Stomach (tissue), 9 donors: Measurements from ENCODE around the gene TMPRSS11D. TPM values are rescaled to one million over a fixed set of nuclear protein-coding genes. Genes with fewer than 3 reads are reported as not detected.

ENCODE experiments used
- DNase-seq, 2 donors: peaks; one replicate each; pipeline versions ENCODE4 v3.0.0 to v3.0.0-alpha.2; 2013 to 2019
- H3K27ac ChIP-seq, 5 donors: fragments of 200-600 bp in 4 of 5; sonication (generic) in 4 of 5; one replicate each; pipeline ENCODE4 v1.5.1; 2013 to 2019; ENCODE audit warnings: mild to moderate bottlenecking in 1 of 5, moderate library complexity in 1 of 5
- H3K27me3 ChIP-seq, 3 donors: fragments of 200-600 bp; sonication (generic); one replicate each; pipeline ENCODE4 v1.5.1; 2017 to 2019; ENCODE audit warnings: mixed run types in 1 of 3
- H3K36me3 ChIP-seq, 4 donors: fragments of 200-600 bp; sonication (generic); 1 replicate in 3 of 4; 2 replicates in 1 of 4; pipeline ENCODE4 v1.5.1; 2016 to 2019
- H3K4me1 ChIP-seq, 4 donors: fragments of 200-600 bp; sonication (generic); one replicate each; pipeline ENCODE4 v1.5.1; 2016 to 2019
- H3K4me3 ChIP-seq, 4 donors: fragments of 200-600 bp; sonication (generic) in 3 of 4; one replicate each; pipeline ENCODE4 v1.5.1; 2016 to 2019; ENCODE audit warnings: mild to moderate bottlenecking in 1 of 4
- H3K9me3 ChIP-seq, 4 donors: fragments of 200-600 bp; sonication (generic); one replicate each; pipeline ENCODE4 v1.5.1; 2016 to 2019
- EP300 ChIP-seq: sonication (generic); formaldehyde crosslinking; IDR thresholded peaks from one replicate; pipeline ENCODE4 v1.6.1; 2017; ENCODE audit warnings: antibody characterized with exemption
- POLR2A ChIP-seq, 4 donors: fragments of 450-650 bp; IDR thresholded peaks; one replicate each; pipeline ENCODE4 v1.6.1; 2016; ENCODE audit warnings: antibody characterized with exemption in 4 of 4, control low read depth in 2 of 4, mild to moderate bottlenecking in 1 of 4, moderate library complexity in 1 of 4
- POLR2AphosphoS5 ChIP-seq, 3 donors: sonication (generic); formaldehyde crosslinking; IDR thresholded peaks; one replicate each; pipeline ENCODE4 v1.6.1; 2016; ENCODE audit warnings: antibody characterized with exemption in 3 of 3
- WGBS, 5 donors: extraction: QIAGEN DNeasy Blood & Tissue Kit in 3 of 5; methylation state at CpG; one replicate each; pipeline versions ENCODE4 v1.1.5 to v1.1.7; 2013 to 2018; 5-methylcytosine and 5-hydroxymethylcytosine counted together
- intact Hi-C: fragments of 100-400 bp; cut with DNase I; formaldehyde crosslinking; loops from one replicate; pipeline ENCODE4 v1.15.1; 2023; ENCODE audit warnings: low total_unique reads
- polyA plus RNA-seq, 3 donors: library from polyadenylated mRNA; stranded (reverse); fragments of 200-250 nt; gene quantifications; one replicate each; pipeline ENCODE4 v1.2.3, GENCODE V29; 2013
- total RNA-seq, 5 donors: library from RNA; depleted of rRNA; stranded (reverse); fragments of >200 nt; gene quantifications; one replicate each; pipeline versions ENCODE4 v1.1.0 to v1.2.3, GENCODE V29; 2014 to 2016
- TF ChIP-seq, protein P1 (sequence below), 7 experiments: fragments of 450-650 bp in 4 of 7; fragments of 200-600 bp in 3 of 7; sonication (generic) in 3 of 7; IDR thresholded peaks; one replicate each; pipeline ENCODE4 v1.5.1; 2016 to 2019; ENCODE audit warnings: antibody characterized with exemption in 7 of 7, control low read depth in 2 of 7, mild to moderate bottlenecking in 1 of 7
- donor health status: healthy with polysubstance abuse.
- donor health status: Bipolar disorder and iron deficiency.
- donor health status: healthy.

Gene TMPRSS11D
- total and polyA plus RNA-seq, 8 donors, result 27.3 TPM; not detected in 7

DNA sequence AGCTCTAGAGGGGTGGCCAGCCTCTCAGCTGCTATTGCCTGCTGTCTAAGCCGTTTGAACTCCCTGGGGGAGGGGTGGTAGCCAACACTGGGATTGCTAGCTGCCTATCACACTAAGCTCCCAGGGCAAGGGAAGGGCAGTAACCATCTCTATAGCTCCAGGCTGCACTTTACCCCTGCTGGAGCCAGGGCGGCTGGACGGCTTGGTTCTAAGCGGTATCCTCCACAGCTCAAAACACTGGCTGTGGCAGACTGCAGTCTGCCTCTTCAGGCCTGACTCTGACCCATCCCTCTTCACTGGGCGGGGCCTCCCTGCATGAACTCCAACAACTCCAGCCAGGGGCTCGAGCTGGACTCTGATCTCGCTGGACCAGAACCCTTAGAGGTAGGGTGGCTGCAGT is 74.3 kb downstream of the TMPRSS11D start:
- WGBS, 5 donors, result 80 to 96% (median 83%) methylated on average over 7 of the region's 7 CpGs
- intact Hi-C loops, result no loop called here
- Histone ChIP-seq H3K27me3 (no peaks in the 10 kb centered on the region), H3K9me3 (peaks cover 2 to 43% (median 14%) of the 10 kb centered on the region in 4 donors), H3K4me1 (no peaks in the 10 kb centered on the region), H3K4me3 (no peak overlapping the region), H3K27ac (no peak overlapping the region), H3K36me3 (peaks cover 0 to 8% (median 4%) of the 10 kb centered on the region in 4 donors)
- TF ChIP-seq EP300, result no peak
- TF ChIP-seq, protein P1, sequence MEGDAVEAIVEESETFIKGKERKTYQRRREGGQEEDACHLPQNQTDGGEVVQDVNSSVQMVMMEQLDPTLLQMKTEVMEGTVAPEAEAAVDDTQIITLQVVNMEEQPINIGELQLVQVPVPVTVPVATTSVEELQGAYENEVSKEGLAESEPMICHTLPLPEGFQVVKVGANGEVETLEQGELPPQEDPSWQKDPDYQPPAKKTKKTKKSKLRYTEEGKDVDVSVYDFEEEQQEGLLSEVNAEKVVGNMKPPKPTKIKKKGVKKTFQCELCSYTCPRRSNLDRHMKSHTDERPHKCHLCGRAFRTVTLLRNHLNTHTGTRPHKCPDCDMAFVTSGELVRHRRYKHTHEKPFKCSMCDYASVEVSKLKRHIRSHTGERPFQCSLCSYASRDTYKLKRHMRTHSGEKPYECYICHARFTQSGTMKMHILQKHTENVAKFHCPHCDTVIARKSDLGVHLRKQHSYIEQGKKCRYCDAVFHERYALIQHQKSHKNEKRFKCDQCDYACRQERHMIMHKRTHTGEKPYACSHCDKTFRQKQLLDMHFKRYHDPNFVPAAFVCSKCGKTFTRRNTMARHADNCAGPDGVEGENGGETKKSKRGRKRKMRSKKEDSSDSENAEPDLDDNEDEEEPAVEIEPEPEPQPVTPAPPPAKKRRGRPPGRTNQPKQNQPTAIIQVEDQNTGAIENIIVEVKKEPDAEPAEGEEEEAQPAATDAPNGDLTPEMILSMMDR (IDR thresholded peaks at IDR 0.05), result no peak
- no peak for TF ChIP-seq POLR2AphosphoS5 (IDR thresholded peaks at IDR 0.05)
- TF ChIP-seq POLR2A (IDR thresholded peaks at IDR 0.05), result no peak
- DNase-seq, result no peak

DNA sequence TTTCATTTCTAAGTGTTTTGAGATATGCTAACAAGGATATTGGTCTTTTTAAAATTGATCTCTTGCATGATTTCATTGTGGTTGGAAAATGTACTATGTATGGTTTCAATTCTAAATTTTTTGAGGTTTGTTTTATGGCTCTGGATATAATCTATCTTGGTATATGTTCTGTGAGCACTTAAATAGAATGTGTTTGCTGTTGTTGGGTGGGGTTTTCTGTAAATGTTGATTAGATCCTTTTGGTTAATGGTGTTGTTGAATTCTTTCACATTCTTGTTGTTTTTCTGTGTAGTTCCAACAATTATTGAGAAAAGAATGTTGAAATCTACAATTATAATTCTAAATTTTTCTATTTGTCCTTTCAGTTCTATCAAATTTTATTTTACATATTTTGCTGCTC is 87.0 kb downstream of the TMPRSS11D start:
- no peak overlapping the region for H3K27ac ChIP-seq
- TF ChIP-seq POLR2AphosphoS5 (IDR thresholded peaks at IDR 0.05) (no peak), POLR2A (IDR thresholded peaks at IDR 0.05) (no peak), EP300 (no peak)
- TF ChIP-seq, protein P1 (IDR thresholded peaks at IDR 0.05), result no peak
- H3K27me3 ChIP-seq, result no peaks in the 10 kb centered on the region
- DNase-seq, result no peak
- H3K36me3 ChIP-seq, result no peaks in the 10 kb centered on the region
- no peaks in the 10 kb centered on the region for H3K9me3 ChIP-seq
- no peak overlapping the region for H3K4me3 ChIP-seq
- H3K4me1 ChIP-seq, result no peaks in the 10 kb centered on the region
- intact Hi-C loops, result no loop called here

DNA sequence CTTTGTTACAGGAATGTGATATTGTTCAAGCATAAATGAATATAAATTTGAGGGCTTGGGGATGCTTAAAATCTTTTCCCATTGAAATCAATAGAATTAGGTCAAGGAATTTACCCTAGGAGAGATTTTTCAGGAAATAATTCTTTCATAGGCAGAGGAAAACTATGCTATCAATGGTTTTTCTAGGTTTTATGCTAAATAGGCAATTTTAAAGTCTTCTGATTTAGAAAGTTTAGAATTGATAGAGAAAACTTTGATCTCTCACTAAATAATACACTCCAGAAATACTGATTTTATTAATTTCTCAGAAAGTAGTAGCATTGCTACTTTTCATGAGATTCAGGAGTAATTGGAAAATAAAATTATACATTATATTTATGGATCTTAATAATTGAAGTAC is 93.1 kb downstream of the TMPRSS11D start:
- intact Hi-C loops, result no loop called here
- DNase-seq, result no peak
- no peaks in the 10 kb centered on the region for H3K36me3 ChIP-seq
- H3K9me3 ChIP-seq, result no peaks in the 10 kb centered on the region
- H3K4me3 ChIP-seq, result no peak overlapping the region
- no peaks in the 10 kb centered on the region for H3K27me3 ChIP-seq
- no peak overlapping the region for H3K27ac ChIP-seq
- H3K4me1 ChIP-seq, result no peaks in the 10 kb centered on the region
- TF ChIP-seq POLR2A (IDR thresholded peaks at IDR 0.05) (no peak), EP300 (no peak), POLR2AphosphoS5 (IDR thresholded peaks at IDR 0.05) (no peak)
- TF ChIP-seq, protein P1 (IDR thresholded peaks at IDR 0.05), result no peak

DNA sequence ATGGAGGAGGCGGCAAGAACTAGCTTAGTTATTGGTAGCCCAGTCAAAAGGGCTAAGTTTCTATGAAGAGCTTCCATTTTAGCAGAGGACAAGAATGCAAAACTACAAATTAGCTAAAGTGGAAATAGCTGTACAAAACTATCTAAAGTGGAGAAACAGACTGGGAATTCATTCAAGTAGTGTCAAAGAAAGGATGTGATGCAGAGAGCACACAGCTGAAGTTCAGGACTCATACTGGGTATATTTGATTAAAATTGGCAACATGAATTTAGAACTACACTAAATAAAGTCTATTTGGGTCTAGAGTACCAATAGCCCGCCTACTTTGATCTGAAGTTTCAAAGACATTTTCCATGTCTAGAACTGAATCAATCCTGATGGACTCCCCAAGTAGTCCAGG is 96.5 kb downstream of the TMPRSS11D start:
- Histone ChIP-seq H3K9me3 (no peaks in the 10 kb centered on the region), H3K4me1 (no peaks in the 10 kb centered on the region), H3K36me3 (no peaks in the 10 kb centered on the region), H3K27ac (no peak overlapping the region), H3K27me3 (no peaks in the 10 kb centered on the region), H3K4me3 (no peak overlapping the region)
- no peak for DNase-seq
- TF ChIP-seq, protein P1 (IDR thresholded peaks at IDR 0.05), result no peak
- TF ChIP-seq POLR2A (IDR thresholded peaks at IDR 0.05), result no peak
- no peak for TF ChIP-seq EP300
- intact Hi-C loops, result no loop called here
- 91 to 96% (median 95%) methylated on average over 2 of the region's 2 CpGs for WGBS, 5 donors
